ENCODE results near the gene PPM1J. TPM values are rescaled to one million over a fixed set of nuclear protein-coding genes. Genes with fewer than 3 reads are reported as not detected.

Gene PPM1J
- total RNA-seq, 1 experiment from 2014 or later, result 19.3 TPM

GRCh38 chr1:112672842-112673241 is 42.3 kb downstream of the PPM1J start:
- DNase-seq (ENCODE audit: low spot score) (no peak), ATAC-seq (no peak)
- Mint-ChIP-seq H3K4me3 (peak overlapping the region; percentile 45), H3K27me3 (ENCODE audit: low read depth) (peaks cover 10% of the 10 kb centered on the region; the same call in 1 of the 2 replicates), H3K9me3 (no peaks in the 10 kb centered on the region), H3K27ac (peak overlapping the region; percentile 94; the same call in 1 of the 2 replicates), H3K36me3 (peaks cover 32% of the 10 kb centered on the region), H3K4me1 (peaks cover 63% of the 10 kb centered on the region)
- CTCF ChIA-PET, result interaction anchor here (0.6 to 3.6 kb wide), 13 partner anchors 13 to 303 kb away, joined by 3 to 23 read pairs (median 4); partner anchors contain the start of genes PPM1J and WNT2B
- TF ChIP-seq IRF1 (CRISPR knock-in tag; IDR thresholded peaks at IDR 0.05), result no peak
- no peak for TF ChIP-seq MAX (CRISPR knock-in tag; IDR thresholded peaks at IDR 0.05)
- no peak for TF ChIP-seq IRF2 (CRISPR knock-in tag; IDR thresholded peaks at IDR 0.05; ENCODE audit: borderline replicate concordance, low read depth)
- no peak for TF ChIP-seq RELA (CRISPR knock-in tag; IDR thresholded peaks at IDR 0.05; ENCODE audit: borderline replicate concordance)
- POLR2A ChIA-PET, result interaction anchor here (0.9 to 2.3 kb wide), 3 partner anchors 32 to 282 kb away, joined by 4 to 6 read pairs (median 6); no protein-coding TSS in a partner anchor

- H3K9me3 Mint-ChIP-seq, result no peaks in the 10 kb centered on the region
- ChIA-PET POLR2A (interaction anchor here (0.8 to 1.4 kb wide), 2 partner anchors 28 to 33 kb away, joined by 4 to 6 read pairs; no protein-coding TSS in a partner anchor), CTCF (interaction anchor here (1.1 to 3.6 kb wide), 5 partner anchors 30 to 43 kb away, joined by 3 to 23 read pairs (median 4); partner anchors contain the start of gene PPM1J)
Measured at GRCh38 chr1:112672009-112672408, 43.1 kb downstream of the PPM1J start.

More at GRCh38 chr1:112672009-112672408, 43.1 kb downstream of the PPM1J start:
- H3K27ac Mint-ChIP-seq, result peak overlapping the region; percentile 94
- TF ChIP-seq NFYB (CRISPR knock-in tag; conservative IDR thresholded peaks at IDR 0.05; ENCODE audit: low read depth) (no peak), HMGXB4 (CRISPR knock-in tag; IDR thresholded peaks at IDR 0.05) (no peak), ZNF219 (CRISPR knock-in tag; IDR thresholded peaks at IDR 0.05; ENCODE audit: borderline replicate concordance) (no peak), CDX4 (CRISPR knock-in tag; IDR thresholded peaks at IDR 0.05; ENCODE audit: borderline replicate concordance) (no peak), ZMAT4 (CRISPR knock-in tag; IDR thresholded peaks at IDR 0.05) (no peak), SMAD3 (CRISPR knock-in tag; IDR thresholded peaks at IDR 0.05; ENCODE audit: borderline replicate concordance) (no peak), SMAD4 (CRISPR knock-in tag; IDR thresholded peaks at IDR 0.05) (no peak), USF2 (CRISPR knock-in tag; IDR thresholded peaks at IDR 0.05) (no peak), IRF2 (CRISPR knock-in tag; IDR thresholded peaks at IDR 0.05; ENCODE audit: borderline replicate concordance, low read depth) (no peak), ZNF263 (CRISPR knock-in tag; IDR thresholded peaks at IDR 0.05; ENCODE audit: low read depth) (no peak), ZSCAN18 (CRISPR knock-in tag; IDR thresholded peaks at IDR 0.05) (no peak), E2F4 (CRISPR knock-in tag; IDR thresholded peaks at IDR 0.05; ENCODE audit: borderline replicate concordance, low read depth) (no peak)
- H3K4me3 Mint-ChIP-seq, result no peak overlapping the region; the same call in 1 of the 2 replicates
- H3K27me3 Mint-ChIP-seq (ENCODE audit: low read depth), result peaks cover 10% of the 10 kb centered on the region; the same call in 1 of the 2 replicates
- H3K36me3 Mint-ChIP-seq, result peaks cover 41% of the 10 kb centered on the region
- peaks cover 61% of the 10 kb centered on the region for H3K4me1 Mint-ChIP-seq
- ATAC-seq, result peak; percentile 8
- DNase-seq (ENCODE audit: low spot score), result no peak
